ENCODE data around the gene IFT122. TPM values are rescaled to one million over a fixed set of nuclear protein-coding genes. Genes with fewer than 3 reads are reported as not detected.

Gene IFT122
- total RNA-seq, 6 experiments from 2014 or later, result 7.1 to 16.8 (median 11.5) TPM

DNA sequence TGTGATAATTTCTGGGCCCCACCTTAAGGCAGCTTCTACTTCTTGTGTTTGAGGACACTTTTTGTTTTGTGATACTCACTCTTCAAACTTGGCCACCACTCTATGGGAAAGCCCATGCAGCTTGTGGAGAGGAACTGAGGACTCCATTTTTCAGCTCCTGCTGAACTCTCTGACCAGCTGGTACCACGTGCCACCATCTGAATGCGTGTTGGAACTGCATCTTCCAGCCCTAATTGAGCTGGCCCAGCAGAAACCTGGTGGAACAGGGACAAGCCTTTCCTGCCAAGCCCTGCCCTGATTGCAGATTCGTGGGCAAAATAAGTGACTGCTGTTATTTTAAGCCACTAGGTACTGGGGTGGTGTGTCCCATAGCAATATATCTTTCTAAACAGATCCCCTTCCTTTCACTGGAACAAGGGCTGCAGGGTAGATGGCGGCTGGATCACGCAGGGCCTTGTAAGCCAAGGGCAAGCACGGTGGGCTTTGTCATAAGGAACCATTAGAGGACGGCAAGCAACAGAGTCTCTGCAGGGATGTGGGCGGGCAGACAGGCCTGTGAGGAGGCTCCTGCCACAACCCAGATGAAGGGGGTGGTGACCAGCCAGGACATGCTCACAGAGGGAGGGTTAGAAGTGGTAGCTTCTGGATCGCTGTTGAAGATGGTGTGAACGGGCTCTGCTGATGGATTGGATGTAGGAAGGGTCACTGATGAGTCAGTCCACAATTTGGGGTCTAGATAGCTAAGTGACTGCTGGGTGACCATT, 112.4 kb downstream of the IFT122 start:
- Histone ChIP-seq H3K4me1 (peaks cover 0 to 5% (median 0%) of the 10 kb centered on the region in 4 donors), H3K36me3 (no peaks in the 10 kb centered on the region), H3K27ac (no peak overlapping the region), H3K4me3 (no peak overlapping the region), H3K27me3 (no peaks in the 10 kb centered on the region), H3K9me3 (no peaks in the 10 kb centered on the region)
- ATAC-seq (no peak), DNase-seq (peak in 1 of 3 donors; percentile 44)
- no peak for TF ChIP-seq POLR2A (IDR thresholded peaks at IDR 0.05)
- TF ChIP-seq, protein P1, sequence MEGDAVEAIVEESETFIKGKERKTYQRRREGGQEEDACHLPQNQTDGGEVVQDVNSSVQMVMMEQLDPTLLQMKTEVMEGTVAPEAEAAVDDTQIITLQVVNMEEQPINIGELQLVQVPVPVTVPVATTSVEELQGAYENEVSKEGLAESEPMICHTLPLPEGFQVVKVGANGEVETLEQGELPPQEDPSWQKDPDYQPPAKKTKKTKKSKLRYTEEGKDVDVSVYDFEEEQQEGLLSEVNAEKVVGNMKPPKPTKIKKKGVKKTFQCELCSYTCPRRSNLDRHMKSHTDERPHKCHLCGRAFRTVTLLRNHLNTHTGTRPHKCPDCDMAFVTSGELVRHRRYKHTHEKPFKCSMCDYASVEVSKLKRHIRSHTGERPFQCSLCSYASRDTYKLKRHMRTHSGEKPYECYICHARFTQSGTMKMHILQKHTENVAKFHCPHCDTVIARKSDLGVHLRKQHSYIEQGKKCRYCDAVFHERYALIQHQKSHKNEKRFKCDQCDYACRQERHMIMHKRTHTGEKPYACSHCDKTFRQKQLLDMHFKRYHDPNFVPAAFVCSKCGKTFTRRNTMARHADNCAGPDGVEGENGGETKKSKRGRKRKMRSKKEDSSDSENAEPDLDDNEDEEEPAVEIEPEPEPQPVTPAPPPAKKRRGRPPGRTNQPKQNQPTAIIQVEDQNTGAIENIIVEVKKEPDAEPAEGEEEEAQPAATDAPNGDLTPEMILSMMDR (IDR thresholded peaks at IDR 0.05), result no peak
- intact Hi-C loops (cut with DNase I), result no loop called here
- WGBS (ENCODE audit: insufficient coverage, low coverage, low lambda C conversion rate, missing lambda C conversion rate), result 64% methylated on average over 3 of the region's 10 CpGs

DNA sequence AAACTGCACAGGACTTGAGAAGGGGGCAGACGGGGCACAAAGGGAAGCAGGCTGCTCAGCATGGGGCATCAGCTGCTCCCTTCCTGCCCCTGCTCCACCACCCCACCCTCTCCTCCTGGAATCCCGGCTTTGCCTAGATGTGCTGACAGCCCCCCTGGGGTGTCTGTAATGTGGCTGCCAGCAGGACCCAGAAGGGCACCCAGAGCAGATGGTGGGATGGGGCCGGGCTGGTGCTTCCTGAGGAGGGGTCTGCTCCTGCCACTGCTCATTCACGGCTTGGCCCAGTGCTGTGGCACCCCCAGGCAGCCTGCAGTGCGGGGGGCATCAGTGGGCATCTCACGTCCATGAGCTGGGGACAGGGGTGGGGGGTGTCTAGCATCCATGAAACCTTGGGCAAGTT, 113.1 kb downstream of the IFT122 start:
- no peaks in the 10 kb centered on the region for H3K36me3 ChIP-seq
- H3K9me3 ChIP-seq, result no peaks in the 10 kb centered on the region
- intact Hi-C loops (cut with DNase I), result no loop called here
- DNase-seq (no peak), ATAC-seq (no peak)
- no peak overlapping the region for H3K27ac ChIP-seq
- no peak overlapping the region for H3K4me3 ChIP-seq
- peaks cover 0 to 5% (median 0%) of the 10 kb centered on the region in 4 donors for H3K4me1 ChIP-seq
- no peaks in the 10 kb centered on the region for H3K27me3 ChIP-seq
- TF ChIP-seq POLR2A (IDR thresholded peaks at IDR 0.05), result no peak
- TF ChIP-seq, protein P1 (IDR thresholded peaks at IDR 0.05), result no peak
- no CpG with 5 or more reads among the region's 6 CpGs for WGBS (ENCODE audit: insufficient coverage, low coverage, low lambda C conversion rate, missing lambda C conversion rate)

DNA sequence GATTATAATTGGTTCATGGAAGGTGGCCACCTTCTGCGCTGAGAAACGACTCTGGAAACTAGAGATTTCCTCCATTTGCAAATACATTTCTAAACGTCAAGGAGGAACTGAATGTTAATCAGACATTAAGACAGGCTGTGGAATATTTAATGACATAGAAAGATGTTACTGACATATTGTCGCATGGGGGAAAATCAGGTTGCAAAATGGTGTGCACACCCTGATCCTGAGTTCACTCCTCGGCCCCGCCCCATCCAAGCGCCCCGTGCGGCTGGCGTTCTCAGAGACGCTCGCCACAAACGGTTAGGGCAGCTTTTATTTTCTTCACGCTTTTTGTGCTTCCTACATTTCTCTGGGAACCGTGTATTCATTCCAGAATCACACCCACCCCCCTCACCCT, 113.7 kb downstream of the IFT122 start:
- ATAC-seq (peak in 1 of 4 donors; percentile 12), DNase-seq (peak in 1 of 3 donors; percentile 51)
- H3K4me3 ChIP-seq, result no peak overlapping the region
- peaks cover 0 to 5% (median 0%) of the 10 kb centered on the region in 4 donors for H3K4me1 ChIP-seq
- TF ChIP-seq, protein P1 (IDR thresholded peaks at IDR 0.05), result no peak
- TF ChIP-seq POLR2A (IDR thresholded peaks at IDR 0.05), result no peak
- no peaks in the 10 kb centered on the region for H3K36me3 ChIP-seq
- no peak overlapping the region for H3K27ac ChIP-seq
- no peaks in the 10 kb centered on the region for H3K27me3 ChIP-seq
- H3K9me3 ChIP-seq, result no peaks in the 10 kb centered on the region
- WGBS (ENCODE audit: insufficient coverage, low coverage, low lambda C conversion rate, missing lambda C conversion rate), result 41% methylated on average over 11 of the region's 15 CpGs
- intact Hi-C loops (cut with DNase I), result no loop called here

DNA sequence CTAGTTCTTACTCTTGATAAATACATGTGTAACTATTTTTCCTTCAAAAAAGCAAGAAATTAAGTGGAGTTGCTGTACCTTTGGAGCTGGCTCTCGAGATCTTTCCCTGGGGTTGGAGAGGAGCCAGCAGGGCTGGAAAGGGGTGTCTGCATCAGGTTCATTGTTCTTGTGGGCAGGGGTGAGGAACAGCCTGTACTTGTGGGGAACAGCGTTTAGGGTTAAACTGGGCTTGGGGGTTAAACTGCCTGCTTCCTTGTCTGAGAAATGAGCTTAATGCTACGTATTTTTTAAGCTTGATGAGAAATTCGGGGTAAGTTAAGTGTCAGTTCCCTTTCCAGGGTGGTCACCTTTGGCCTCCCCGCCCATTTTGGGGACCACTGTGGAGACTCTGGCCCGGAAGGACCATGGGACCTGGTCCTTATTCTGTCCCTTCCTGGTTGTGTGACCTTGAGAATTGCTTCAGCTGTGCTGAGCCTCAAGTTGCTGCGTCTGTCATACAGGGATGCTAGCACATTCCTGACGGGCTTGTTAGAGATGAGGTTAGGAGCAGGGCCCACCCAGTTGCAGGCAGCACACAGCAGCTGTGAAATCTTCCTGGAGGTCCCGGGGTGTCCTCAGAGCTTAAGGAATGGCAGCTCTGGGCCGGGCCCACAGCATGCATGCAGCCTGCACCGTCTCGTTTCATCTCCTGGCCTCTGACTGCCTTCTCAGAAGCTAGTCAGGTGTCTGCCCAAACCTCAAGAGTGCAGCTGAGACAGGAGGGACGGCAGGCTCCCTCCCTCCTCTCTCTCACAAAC, 114.5 kb downstream of the IFT122 start:
- H3K36me3 ChIP-seq, result no peaks in the 10 kb centered on the region
- no peak overlapping the region for H3K4me3 ChIP-seq
- H3K27ac ChIP-seq, result no peak overlapping the region
- ATAC-seq (peak in 1 of 4 donors; percentile 6), DNase-seq (peak in 1 of 3 donors; percentile 46)
- 42% methylated on average over 6 of the region's 13 CpGs for WGBS (ENCODE audit: insufficient coverage, low coverage, low lambda C conversion rate, missing lambda C conversion rate)
- H3K9me3 ChIP-seq, result no peaks in the 10 kb centered on the region
- intact Hi-C loops (cut with DNase I), result no loop called here
- H3K27me3 ChIP-seq, result no peaks in the 10 kb centered on the region
- TF ChIP-seq POLR2A (IDR thresholded peaks at IDR 0.05), result no peak
- TF ChIP-seq, protein P1 (IDR thresholded peaks at IDR 0.05), result no peak
- H3K4me1 ChIP-seq, result peaks cover 0 to 5% (median 0%) of the 10 kb centered on the region in 4 donors

Data from right lobe of liver (tissue), 6 donors.